Muscle layer of duodenum (tissue), 2 donors: ENCODE results near the gene TRIM50.
A peak's percentile ranks its signal among the peaks of the same experiment; 100 is the strongest.

Experiments
- H3K27ac ChIP-seq: one replicate; pipeline ENCODE4 v1.7.0; 2013; ENCODE audit warnings: mild to moderate bottlenecking, low read length
- H3K27me3 ChIP-seq: one replicate; pipeline ENCODE4 v1.7.0; 2013; ENCODE audit warnings: low read depth, mild to moderate bottlenecking, control low read depth, low read length
- H3K36me3 ChIP-seq, 2 donors: one replicate each; pipeline ENCODE4 v1.7.0; 2013; ENCODE audit warnings: low read length in 2 of 2, control low read depth in 1 of 2, mild to moderate bottlenecking in 1 of 2; ENCODE audit not compliant: insufficient read depth in 2 of 2, control insufficient read depth in 1 of 2
- H3K4me1 ChIP-seq, 2 donors: one replicate each; pipeline ENCODE4 v1.7.0; 2013; ENCODE audit warnings: low read length in 2 of 2, mild to moderate bottlenecking in 2 of 2, control low read depth in 1 of 2, moderate library complexity in 1 of 2; ENCODE audit not compliant: insufficient read depth in 2 of 2, control insufficient read depth in 1 of 2
- H3K4me3 ChIP-seq, 2 donors: one replicate each; pipeline ENCODE4 v1.7.0; 2013; ENCODE audit warnings: low read length in 2 of 2, low read depth in 1 of 2, mild to moderate bottlenecking in 1 of 2
- H3K9me3 ChIP-seq, 2 donors: one replicate each; pipeline ENCODE4 v1.7.0; 2013; ENCODE audit warnings: low read length in 2 of 2, control low read depth in 1 of 2, mild to moderate bottlenecking in 1 of 2; ENCODE audit not compliant: control insufficient read depth in 1 of 2
- donor health status: healthy.

The TRIM50 gene

DNA sequence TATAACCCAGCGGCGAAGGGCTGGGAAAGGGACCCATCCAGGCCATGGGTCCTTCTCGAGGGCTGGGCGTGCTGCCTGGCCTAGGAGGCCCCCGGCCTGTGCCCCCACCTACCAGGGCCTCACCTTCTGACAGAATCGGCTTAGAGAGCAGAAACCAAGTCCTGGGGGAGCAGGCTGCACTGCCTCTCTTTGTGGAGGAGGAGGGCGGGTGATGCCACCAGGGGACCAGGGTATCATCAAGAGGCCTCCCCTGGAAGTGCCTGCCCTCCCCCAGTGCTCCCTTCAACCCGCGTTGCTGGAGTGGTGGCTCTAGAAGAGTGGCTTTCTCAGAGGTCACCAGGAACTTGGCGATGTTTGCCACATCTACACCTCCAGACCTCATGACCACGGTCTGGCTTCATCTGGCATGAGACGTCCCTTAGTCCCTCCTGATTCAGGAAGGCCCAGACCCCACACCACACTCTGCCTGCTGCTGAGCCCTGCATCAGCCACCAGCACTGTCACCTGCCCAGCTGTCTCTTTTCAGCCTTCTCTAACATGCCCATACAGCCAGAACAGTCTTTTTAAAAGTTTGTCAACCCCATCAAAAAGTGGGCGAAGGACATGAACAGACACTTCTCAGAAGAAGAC lies 32.0 kb upstream of the TRIM50 start:
- Histone ChIP-seq H3K4me3 (no peak overlapping the region), H3K36me3 (no peaks in the 10 kb centered on the region), H3K4me1 (peaks cover 0 to 4% of the 10 kb centered on the region in 2 donors), H3K27ac (no peak overlapping the region), H3K27me3 (no peaks in the 10 kb centered on the region), H3K9me3 (no peaks in the 10 kb centered on the region)

- H3K9me3 ChIP-seq = no peaks in the 10 kb centered on the region
- no peaks in the 10 kb centered on the region for H3K27me3 ChIP-seq
- peaks cover 0 to 4% of the 10 kb centered on the region in 2 donors for H3K4me1 ChIP-seq
- H3K27ac ChIP-seq = no peak overlapping the region
- no peak overlapping the region for H3K4me3 ChIP-seq
- H3K36me3 ChIP-seq = no peaks in the 10 kb centered on the region
These were observed 31.4 kb upstream of the TRIM50 start for GRCh38 chr7:73359306-73359705.

- Histone ChIP-seq H3K4me3 (peak overlapping the region in 1 of 2 donors; percentile 16), H3K27ac (no peak overlapping the region), H3K36me3 (no peaks in the 10 kb centered on the region), H3K9me3 (no peaks in the 10 kb centered on the region), H3K4me1 (peaks cover 0 to 4% of the 10 kb centered on the region in 2 donors), H3K27me3 (no peaks in the 10 kb centered on the region)
These were observed 30.9 kb upstream of the TRIM50 start for GRCh38 chr7:73358590-73359275.

DNA sequence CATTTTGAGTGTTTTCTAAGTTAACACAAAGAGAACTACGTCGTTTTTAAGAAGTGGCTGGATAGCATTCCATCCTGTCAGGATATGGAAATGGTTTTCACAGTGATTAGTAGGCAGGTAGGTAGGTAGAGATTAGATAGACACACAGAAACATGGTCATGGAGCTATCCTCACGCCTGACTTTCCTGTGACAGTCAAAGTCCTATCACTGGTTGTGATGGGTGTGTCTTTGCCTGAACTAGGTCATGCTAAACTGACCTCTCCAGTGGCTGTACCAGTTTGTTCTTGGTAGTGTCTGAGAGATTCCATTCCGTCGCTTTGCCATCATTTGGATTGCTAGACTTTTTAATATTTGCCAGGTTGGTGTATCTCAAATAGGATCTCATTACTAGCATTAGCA lies 28.3 kb upstream of the TRIM50 start:
- Histone ChIP-seq H3K9me3 (no peaks in the 10 kb centered on the region), H3K4me3 (no peak overlapping the region), H3K4me1 (peaks cover 0 to 4% of the 10 kb centered on the region in 2 donors)

DNA sequence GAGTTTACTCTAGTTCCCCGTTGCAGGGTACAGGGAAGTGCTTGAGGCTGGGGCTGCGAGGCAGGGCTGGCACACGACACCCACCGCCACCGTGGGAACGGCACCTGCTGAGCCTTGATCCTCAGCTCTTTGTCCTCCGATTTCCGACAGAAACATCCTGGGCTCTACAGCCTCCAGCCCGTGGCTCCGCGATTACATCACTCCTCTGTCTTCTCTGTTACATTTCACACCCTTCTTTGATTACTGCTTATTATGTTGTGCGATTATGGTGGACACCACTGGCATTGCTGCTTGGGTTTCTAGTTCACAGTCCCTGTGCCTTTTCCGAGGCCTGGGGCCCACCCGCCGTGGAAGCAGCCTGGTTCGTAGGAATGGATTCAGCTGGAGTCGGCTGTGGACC lies 26.9 kb upstream of the TRIM50 start:
- H3K4me1 ChIP-seq = peaks cover 0 to 4% of the 10 kb centered on the region in 2 donors
- H3K36me3 ChIP-seq = no peaks in the 10 kb centered on the region
- H3K4me3 ChIP-seq = no peak overlapping the region
- H3K9me3 ChIP-seq = no peaks in the 10 kb centered on the region
- H3K27ac ChIP-seq = no peak overlapping the region
- no peaks in the 10 kb centered on the region for H3K27me3 ChIP-seq

More for the DNA sequence above, 28.3 kb upstream of the TRIM50 start:
- Histone ChIP-seq H3K27me3 (no peaks in the 10 kb centered on the region), H3K27ac (no peak overlapping the region), H3K36me3 (no peaks in the 10 kb centered on the region)

DNA sequence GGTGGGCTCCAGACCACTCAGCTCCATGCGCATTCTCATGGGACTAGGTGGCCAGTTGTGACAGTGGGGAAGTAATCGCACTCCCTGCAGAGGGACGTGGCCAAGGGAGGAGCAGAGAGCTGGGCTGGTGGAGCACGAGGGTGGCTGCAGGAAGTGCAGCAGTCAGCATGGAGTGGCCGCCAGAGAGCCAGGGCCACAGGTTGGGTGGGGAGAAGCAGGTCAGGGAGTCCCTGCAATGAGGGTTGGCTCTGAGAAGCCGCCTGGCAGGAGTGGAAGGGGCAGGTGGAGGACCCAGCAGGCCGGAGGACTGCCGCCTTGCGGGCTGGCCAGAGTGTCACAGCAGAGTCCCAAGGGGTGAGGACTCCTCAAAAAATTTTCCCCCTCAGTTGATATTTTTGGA lies 26.3 kb upstream of the TRIM50 start:
- Histone ChIP-seq H3K9me3 (no peaks in the 10 kb centered on the region), H3K27me3 (no peaks in the 10 kb centered on the region), H3K27ac (no peak overlapping the region), H3K36me3 (no peaks in the 10 kb centered on the region), H3K4me1 (peaks cover 0 to 4% of the 10 kb centered on the region in 2 donors), H3K4me3 (no peak overlapping the region)

DNA sequence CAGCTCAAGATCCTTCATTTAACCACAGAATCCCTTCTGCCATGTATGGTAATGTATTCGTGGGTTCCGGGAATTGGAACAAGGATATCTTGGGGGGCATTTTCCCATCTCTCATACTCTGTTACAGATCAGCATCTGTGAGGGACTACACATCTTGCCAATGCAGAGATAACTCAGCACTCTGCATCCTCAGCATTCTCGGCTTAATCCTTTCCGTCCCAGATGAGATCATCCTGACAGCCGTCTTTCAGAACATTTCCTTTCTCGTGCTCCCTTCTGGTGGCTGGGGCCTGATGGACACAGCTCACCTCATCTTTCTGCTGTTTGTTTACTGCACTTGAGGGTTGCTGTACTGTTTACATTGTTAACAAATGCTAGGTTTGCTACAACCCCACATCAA lies 25.4 kb upstream of the TRIM50 start:
- Histone ChIP-seq H3K36me3 (no peaks in the 10 kb centered on the region), H3K4me3 (no peak overlapping the region), H3K27me3 (no peaks in the 10 kb centered on the region), H3K27ac (no peak overlapping the region), H3K4me1 (no peaks in the 10 kb centered on the region), H3K9me3 (no peaks in the 10 kb centered on the region)

DNA sequence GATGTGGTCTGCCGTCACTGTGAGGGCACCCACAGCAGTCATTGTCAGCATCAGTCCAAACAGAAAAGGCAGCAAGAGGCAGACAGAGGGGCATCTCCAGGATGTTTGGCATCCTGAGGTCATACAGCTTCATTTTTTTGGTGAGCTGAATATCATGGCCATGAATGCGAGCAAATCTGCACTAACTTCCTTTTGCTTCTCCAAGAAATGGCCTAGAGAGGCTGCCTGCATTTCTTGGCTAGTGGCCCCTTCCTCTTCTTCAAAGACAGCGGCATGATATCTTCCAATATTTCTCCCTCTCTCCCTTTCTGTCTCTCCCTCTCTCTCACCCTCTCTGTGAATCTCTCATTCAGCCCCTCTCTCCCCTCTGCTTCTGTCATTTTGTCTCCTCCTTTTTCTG lies 24.9 kb upstream of the TRIM50 start:
- Histone ChIP-seq H3K4me3 (no peak overlapping the region), H3K9me3 (no peaks in the 10 kb centered on the region), H3K36me3 (no peaks in the 10 kb centered on the region), H3K27ac (no peak overlapping the region), H3K4me1 (no peaks in the 10 kb centered on the region), H3K27me3 (no peaks in the 10 kb centered on the region)

DNA sequence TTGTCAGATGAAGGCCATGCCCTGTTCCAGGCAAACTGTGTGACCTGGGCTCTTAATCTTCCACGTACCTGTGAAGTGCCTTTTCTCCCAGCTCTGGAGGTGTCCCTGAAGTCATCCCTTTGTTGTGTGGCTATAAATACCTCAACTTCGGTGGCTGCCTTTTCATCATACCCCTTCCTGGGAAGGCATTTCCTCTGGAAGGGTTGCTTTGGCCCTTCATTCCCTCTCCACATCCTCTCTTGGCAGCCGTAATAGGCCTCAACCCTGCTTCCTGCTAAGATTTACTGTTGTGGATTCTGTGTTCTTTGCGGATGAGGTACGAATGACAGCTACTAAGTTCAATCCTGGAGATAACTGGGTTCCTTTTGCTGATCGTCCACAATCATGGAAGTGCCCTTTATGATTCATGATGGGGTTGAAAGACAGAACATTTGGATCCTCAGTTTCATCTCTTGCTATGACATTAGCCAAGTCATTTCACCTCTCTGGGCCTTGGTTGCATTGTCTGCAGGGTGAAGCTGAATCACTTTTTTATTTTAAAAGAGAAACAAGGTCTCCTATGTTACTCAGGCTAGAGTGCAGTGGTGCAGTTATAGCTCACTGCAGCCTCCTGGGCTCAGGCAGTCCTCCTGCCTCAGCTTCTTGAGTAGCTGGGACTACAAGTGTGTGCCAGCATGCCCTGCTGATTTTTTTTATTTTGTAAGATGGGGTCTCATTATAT lies 23.7 kb upstream of the TRIM50 start:
- no peaks in the 10 kb centered on the region for H3K27me3 ChIP-seq
- H3K27ac ChIP-seq = no peak overlapping the region
- no peaks in the 10 kb centered on the region for H3K36me3 ChIP-seq
- no peak overlapping the region for H3K4me3 ChIP-seq
- H3K9me3 ChIP-seq = no peaks in the 10 kb centered on the region
- no peaks in the 10 kb centered on the region for H3K4me1 ChIP-seq

DNA sequence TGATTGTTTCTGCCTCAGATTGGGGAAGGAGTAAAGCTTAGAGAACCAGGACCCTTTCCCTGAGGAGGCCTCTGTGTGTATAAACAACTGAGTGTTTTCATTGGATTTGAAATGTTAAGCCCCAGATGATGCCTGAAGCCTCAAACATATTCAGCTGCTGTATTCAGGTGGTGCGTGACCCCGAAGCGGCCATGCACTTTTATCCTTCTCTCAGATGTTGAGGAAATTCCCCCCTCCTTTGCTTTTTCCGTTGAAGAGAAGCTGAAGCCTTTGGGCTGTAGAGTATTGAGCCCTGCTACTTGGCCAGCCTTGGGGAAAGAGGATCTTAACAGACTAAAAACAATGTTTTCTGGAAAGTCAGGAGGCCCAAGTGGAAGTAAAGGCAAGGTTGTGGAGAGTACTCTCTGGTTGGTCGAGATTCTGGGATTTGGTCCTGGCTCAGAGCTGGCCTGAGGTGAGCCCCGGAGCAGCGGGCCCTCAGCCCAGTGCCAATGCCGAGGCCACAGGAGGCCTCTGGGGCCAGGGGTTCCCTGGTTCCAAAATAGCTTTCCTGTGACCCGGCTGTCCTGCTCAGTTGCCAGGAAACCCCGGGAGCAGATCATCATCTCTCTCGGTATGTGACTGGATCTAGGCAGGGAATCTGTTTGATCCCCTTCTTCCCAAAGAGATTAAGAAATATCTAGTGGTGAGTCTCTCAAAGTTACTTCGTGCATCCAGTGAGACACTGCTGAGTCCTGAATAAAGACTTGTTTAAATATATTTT lies 22.6 kb upstream of the TRIM50 start:
- no peaks in the 10 kb centered on the region for H3K9me3 ChIP-seq
- H3K27me3 ChIP-seq = no peaks in the 10 kb centered on the region
- H3K4me1 ChIP-seq = no peaks in the 10 kb centered on the region
- H3K4me3 ChIP-seq = no peak overlapping the region
- H3K27ac ChIP-seq = no peak overlapping the region
- no peaks in the 10 kb centered on the region for H3K36me3 ChIP-seq

- Histone ChIP-seq H3K9me3 (no peaks in the 10 kb centered on the region), H3K27me3 (no peaks in the 10 kb centered on the region), H3K36me3 (no peaks in the 10 kb centered on the region), H3K4me3 (no peak overlapping the region), H3K27ac (no peak overlapping the region), H3K4me1 (no peaks in the 10 kb centered on the region)
These were observed 21.9 kb upstream of the TRIM50 start for GRCh38 chr7:73349763-73350162.
